ENCODE measurements around the gene ZSCAN22.

GRCh38 chr19:58385313-58385890 is 58.6 kb downstream of the ZSCAN22 start:
- TF ChIP-seq EZH2 (IDR thresholded peaks at IDR 0.05; ENCODE audit: low read depth, unreplicated experiment) (no peak), CTCF (conservative IDR thresholded peaks at IDR 0.05; ENCODE audit: low read depth in 2 of 2) (no peak), POLR2AphosphoS5 (IDR thresholded peaks at IDR 0.05; ENCODE audit: low read depth) (no peak), CREB1 (CRISPR knock-in tag; IDR thresholded peaks at IDR 0.05; ENCODE audit: low read depth) (no peak), EZH2phosphoT487 (IDR thresholded peaks at IDR 0.05; ENCODE audit: unreplicated experiment) (no peak), REST (IDR thresholded peaks at IDR 0.05; ENCODE audit: unreplicated experiment) (no peak), ZNF114 (CRISPR knock-in tag; IDR thresholded peaks at IDR 0.05) (no peak), JUNB (IDR thresholded peaks at IDR 0.05; ENCODE audit: unreplicated experiment) (no peak), ZNF331 (CRISPR knock-in tag; IDR thresholded peaks at IDR 0.05; ENCODE audit: low read depth) (no peak), STAT1 (IDR thresholded peaks at IDR 0.05; ENCODE audit: unreplicated experiment) (no peak)
- TF ChIP-seq, protein P1, sequence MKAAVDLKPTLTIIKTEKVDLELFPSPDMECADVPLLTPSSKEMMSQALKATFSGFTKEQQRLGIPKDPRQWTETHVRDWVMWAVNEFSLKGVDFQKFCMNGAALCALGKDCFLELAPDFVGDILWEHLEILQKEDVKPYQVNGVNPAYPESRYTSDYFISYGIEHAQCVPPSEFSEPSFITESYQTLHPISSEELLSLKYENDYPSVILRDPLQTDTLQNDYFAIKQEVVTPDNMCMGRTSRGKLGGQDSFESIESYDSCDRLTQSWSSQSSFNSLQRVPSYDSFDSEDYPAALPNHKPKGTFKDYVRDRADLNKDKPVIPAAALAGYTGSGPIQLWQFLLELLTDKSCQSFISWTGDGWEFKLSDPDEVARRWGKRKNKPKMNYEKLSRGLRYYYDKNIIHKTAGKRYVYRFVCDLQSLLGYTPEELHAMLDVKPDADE (IDR thresholded peaks at IDR 0.05) = no peak

All from GM23338 (cell line).